A549 (cell line): Measurements from ENCODE around the gene SPRR2A.

ENCODE experiments used
- JUNB ChIP-seq: fragments of >200 bp; sonication (Bioruptor Twin); formaldehyde crosslinking; IDR thresholded peaks from 2 replicates; pipeline ENCODE4 v1.6.1; 2016
- MYC ChIP-seq: IDR thresholded peaks from 2 replicates; pipeline ENCODE4 v1.6.1; 2012; ENCODE audit warnings: mild to moderate bottlenecking, inconsistent platforms, low read length, improper control_type of control experiment, borderline replicate concordance
- POLR2A ChIP-seq: IDR thresholded peaks from 2 replicates; pipeline ENCODE4 v1.6.1; 2012; ENCODE audit warnings: mild to moderate bottlenecking, low read length
- RAD21 ChIP-seq, 2 experiments: fragments of >200 bp in 1 of 2; sonication (Bioruptor Twin) in 1 of 2; formaldehyde crosslinking in 1 of 2; IDR thresholded peaks in 1 of 2; conservative IDR thresholded peaks in 1 of 2; 2 replicates in 1 of 2; 3 replicates in 1 of 2; pipeline ENCODE4 v1.6.1; 2012 to 2018; ENCODE audit warnings: inconsistent platforms in 1 of 2
- RARB ChIP-seq: fragments of 250-450 bp; sonication (Bioruptor Pico); IDR thresholded peaks from 2 replicates; pipeline ENCODE4 v1.8.0; 2021; ENCODE audit warnings: mild to moderate bottlenecking, moderate library complexity
- RFX5 ChIP-seq: fragments of 450-650 bp; IDR thresholded peaks from 2 replicates; pipeline ENCODE4 v1.7.1; 2014; ENCODE audit warnings: antibody characterized with exemption, mild to moderate bottlenecking, moderate library complexity
- ZNF302 ChIP-seq: fragments of 250-450 bp; sonication (Bioruptor Pico); IDR thresholded peaks from 2 replicates; pipeline ENCODE4 v1.9.0; 2021; ENCODE audit warnings: inconsistent platforms, mild to moderate bottlenecking, moderate library complexity
- ZSCAN20 ChIP-seq: fragments of 250-450 bp; sonication (Bioruptor Pico); IDR thresholded peaks from 2 replicates; pipeline ENCODE4 v1.8.0; 2022; ENCODE audit warnings: mild to moderate bottlenecking, moderate library complexity
- TF ChIP-seq, protein P1 (sequence below): fragments of >200 bp; sonication (Bioruptor Twin); formaldehyde crosslinking; IDR thresholded peaks from 3 replicates; pipeline ENCODE4 v1.5.1; 2016
- TF ChIP-seq, protein P2 (sequence below): fragments of 450-650 bp; IDR thresholded peaks from 2 replicates; pipeline ENCODE4 v1.6.1; 2014; ENCODE audit warnings: antibody characterized with exemption

DNA sequence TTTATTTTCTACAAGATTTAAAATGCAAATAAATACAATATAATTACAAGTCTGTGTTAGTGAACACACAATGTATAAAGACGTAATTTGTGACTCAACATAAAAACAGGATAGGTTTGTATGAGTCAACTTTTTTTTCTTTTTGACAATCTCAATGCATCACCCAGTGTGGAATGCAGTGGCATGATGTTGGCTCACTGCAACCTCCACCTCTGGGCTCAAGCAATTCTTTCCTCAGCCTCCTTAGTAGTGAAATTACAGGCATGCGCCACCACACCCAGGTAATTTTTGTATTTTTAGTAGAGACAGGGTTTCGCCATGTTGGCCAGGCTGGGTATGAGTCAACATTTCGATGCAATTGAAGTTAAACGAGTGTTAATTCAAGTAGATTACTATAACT is 42.9 kb upstream of the SPRR2A start:
- TF ChIP-seq ZNF302 (no peak), POLR2A (no peak), RAD21 (conservative IDR thresholded peaks at IDR 0.05 in 1 of 2, IDR thresholded peaks at IDR 0.05 in 1 of 2) (no peak), RFX5 (no peak), RARB (CRISPR knock-in tag) (no peak), JUNB (no peak), ZSCAN20 (CRISPR knock-in tag) (no peak), MYC (no peak)
- TF ChIP-seq, protein P1, sequence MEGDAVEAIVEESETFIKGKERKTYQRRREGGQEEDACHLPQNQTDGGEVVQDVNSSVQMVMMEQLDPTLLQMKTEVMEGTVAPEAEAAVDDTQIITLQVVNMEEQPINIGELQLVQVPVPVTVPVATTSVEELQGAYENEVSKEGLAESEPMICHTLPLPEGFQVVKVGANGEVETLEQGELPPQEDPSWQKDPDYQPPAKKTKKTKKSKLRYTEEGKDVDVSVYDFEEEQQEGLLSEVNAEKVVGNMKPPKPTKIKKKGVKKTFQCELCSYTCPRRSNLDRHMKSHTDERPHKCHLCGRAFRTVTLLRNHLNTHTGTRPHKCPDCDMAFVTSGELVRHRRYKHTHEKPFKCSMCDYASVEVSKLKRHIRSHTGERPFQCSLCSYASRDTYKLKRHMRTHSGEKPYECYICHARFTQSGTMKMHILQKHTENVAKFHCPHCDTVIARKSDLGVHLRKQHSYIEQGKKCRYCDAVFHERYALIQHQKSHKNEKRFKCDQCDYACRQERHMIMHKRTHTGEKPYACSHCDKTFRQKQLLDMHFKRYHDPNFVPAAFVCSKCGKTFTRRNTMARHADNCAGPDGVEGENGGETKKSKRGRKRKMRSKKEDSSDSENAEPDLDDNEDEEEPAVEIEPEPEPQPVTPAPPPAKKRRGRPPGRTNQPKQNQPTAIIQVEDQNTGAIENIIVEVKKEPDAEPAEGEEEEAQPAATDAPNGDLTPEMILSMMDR, result no peak
- TF ChIP-seq, protein P2, sequence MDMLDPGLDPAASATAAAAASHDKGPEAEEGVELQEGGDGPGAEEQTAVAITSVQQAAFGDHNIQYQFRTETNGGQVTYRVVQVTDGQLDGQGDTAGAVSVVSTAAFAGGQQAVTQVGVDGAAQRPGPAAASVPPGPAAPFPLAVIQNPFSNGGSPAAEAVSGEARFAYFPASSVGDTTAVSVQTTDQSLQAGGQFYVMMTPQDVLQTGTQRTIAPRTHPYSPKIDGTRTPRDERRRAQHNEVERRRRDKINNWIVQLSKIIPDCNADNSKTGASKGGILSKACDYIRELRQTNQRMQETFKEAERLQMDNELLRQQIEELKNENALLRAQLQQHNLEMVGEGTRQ, result no peak
